ENCODE measurements around the gene FAM180A. TPM values are rescaled to one million over a fixed set of nuclear protein-coding genes. Genes with fewer than 3 reads are reported as not detected.

FAM180A gene
- total RNA-seq, 2 donors from 2014 or later = 0.45 to 1.1 TPM

DNA sequence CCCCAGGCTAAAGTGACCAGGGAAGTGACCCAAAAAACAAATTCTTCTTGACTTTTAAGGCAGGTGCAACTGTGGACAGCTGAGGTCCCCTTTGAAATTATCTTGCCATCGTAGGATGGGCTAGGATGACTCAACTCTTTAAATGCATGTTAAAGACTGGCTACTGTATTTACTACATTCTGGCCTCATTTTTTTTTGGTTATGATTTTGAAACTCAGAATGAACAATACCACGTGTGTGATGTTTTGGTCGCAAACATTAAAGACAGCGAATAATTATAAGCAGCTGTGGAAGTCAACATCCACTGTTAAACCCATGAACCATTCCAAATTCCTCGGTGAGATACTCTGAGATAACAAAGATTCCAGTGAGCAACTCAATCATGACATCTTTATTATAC is 19.4 kb downstream of the FAM180A start:
- TF ChIP-seq, protein P1, sequence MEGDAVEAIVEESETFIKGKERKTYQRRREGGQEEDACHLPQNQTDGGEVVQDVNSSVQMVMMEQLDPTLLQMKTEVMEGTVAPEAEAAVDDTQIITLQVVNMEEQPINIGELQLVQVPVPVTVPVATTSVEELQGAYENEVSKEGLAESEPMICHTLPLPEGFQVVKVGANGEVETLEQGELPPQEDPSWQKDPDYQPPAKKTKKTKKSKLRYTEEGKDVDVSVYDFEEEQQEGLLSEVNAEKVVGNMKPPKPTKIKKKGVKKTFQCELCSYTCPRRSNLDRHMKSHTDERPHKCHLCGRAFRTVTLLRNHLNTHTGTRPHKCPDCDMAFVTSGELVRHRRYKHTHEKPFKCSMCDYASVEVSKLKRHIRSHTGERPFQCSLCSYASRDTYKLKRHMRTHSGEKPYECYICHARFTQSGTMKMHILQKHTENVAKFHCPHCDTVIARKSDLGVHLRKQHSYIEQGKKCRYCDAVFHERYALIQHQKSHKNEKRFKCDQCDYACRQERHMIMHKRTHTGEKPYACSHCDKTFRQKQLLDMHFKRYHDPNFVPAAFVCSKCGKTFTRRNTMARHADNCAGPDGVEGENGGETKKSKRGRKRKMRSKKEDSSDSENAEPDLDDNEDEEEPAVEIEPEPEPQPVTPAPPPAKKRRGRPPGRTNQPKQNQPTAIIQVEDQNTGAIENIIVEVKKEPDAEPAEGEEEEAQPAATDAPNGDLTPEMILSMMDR (IDR thresholded peaks at IDR 0.05) = no peak
- intact Hi-C loops (cut with DNase I) = no loop called here
- H3K4me3 ChIP-seq = no peak overlapping the region
- H3K9me3 ChIP-seq = no peaks in the 10 kb centered on the region
- H3K27ac ChIP-seq = no peak overlapping the region
- no peaks in the 10 kb centered on the region for H3K27me3 ChIP-seq
- H3K4me1 ChIP-seq = no peaks in the 10 kb centered on the region
- H3K36me3 ChIP-seq = no peaks in the 10 kb centered on the region
- no peak overlapping the region for H3K9ac ChIP-seq (ENCODE audit: low read depth in 2 of 2, low read length in 2 of 2)
- DNase-seq = no peak

DNA sequence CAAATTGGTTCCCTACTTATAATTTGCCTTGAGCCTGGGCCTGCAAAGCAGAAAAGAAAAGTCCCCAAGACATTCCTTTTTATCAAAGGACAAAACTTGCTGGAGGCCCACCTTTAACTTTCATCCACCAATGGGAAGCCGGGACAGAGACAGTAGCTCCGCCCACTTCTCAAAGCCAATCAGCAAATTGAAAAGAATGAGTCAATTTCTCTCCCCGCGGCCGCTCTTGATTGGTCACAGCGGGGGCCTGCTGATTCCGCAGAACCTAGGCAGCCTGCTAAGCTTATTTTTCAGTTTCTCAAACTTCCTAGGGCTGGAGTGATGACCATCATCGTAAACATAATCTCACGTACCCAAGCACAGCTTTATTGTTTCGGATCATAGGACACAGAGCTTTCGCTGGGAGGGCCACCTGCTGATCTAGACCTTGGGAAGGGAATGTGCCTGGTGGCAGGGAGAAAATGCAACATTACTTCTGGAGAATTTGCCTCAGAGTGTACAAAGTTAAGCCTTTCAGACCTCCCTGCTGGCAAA is 20.4 kb downstream of the FAM180A start, which contains the start of gene SLC13A4:
TSS of gene SLC13A4 (minus strand) at position 51 of the 534 bp plus-strand sequence. CDS start 690 bp downstream, outside the sequence.
- intact Hi-C loops (cut with DNase I) = no loop called here
- Histone ChIP-seq H3K27me3 (no peaks in the 10 kb centered on the region), H3K4me1 (no peaks in the 10 kb centered on the region), H3K9ac (ENCODE audit: low read depth in 2 of 2, low read length in 2 of 2) (no peak within 1 kb of the TSS), H3K27ac (no peak within 1 kb of the TSS), H3K9me3 (no peaks in the 10 kb centered on the region), H3K36me3 (no peaks in the 10 kb centered on the region), H3K4me3 (no peak within 1 kb of the TSS)
- TF ChIP-seq, protein P1 (IDR thresholded peaks at IDR 0.05) = no peak
- no peak for DNase-seq

DNA sequence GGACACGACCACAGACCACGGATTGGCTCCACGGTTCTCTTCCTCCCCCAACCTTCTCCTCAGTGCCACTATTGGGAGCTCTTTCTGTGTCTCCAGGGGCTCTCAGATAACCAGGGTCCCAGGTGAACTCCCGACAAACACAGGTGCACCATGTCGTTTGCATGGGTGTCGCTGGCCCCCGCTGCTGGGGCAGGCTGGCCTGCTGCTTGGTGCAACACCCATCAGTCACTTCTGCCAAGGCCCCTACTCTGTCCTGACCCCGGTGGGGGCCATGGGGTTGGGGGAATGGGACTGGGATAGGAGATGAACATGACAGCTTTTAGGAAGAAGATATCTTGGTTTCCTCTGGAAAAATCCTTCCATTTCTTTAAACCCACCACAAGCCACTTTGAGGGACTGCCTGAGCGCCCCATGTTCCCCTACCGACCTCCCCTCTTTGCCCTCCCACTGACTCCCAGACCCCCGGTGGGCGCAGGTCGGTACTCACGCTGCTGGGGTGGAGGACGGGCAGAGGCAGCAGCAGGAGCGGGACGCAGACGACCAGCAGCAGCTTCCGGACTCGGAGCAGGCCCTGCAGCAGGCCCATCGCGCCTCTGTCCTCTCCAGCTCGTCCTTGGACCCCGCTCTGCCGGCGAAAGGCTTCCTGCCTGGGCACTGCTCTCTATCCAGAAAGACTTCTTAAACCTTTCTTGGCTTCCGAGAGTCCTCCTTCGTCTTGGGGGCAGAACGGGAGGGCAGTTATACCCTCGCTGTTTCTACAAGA is 21.5 kb downstream of the FAM180A start:
- intact Hi-C loops (cut with DNase I) = no loop called here
- H3K27me3 ChIP-seq = no peaks in the 10 kb centered on the region
- no peaks in the 10 kb centered on the region for H3K4me1 ChIP-seq
- H3K27ac ChIP-seq = no peak overlapping the region
- H3K4me3 ChIP-seq = no peak overlapping the region
- H3K9ac ChIP-seq (ENCODE audit: low read depth in 2 of 2, low read length in 2 of 2) = no peak overlapping the region
- no peaks in the 10 kb centered on the region for H3K36me3 ChIP-seq
- no peaks in the 10 kb centered on the region for H3K9me3 ChIP-seq
- TF ChIP-seq, protein P1 (IDR thresholded peaks at IDR 0.05) = no peak
- no peak for DNase-seq

DNA sequence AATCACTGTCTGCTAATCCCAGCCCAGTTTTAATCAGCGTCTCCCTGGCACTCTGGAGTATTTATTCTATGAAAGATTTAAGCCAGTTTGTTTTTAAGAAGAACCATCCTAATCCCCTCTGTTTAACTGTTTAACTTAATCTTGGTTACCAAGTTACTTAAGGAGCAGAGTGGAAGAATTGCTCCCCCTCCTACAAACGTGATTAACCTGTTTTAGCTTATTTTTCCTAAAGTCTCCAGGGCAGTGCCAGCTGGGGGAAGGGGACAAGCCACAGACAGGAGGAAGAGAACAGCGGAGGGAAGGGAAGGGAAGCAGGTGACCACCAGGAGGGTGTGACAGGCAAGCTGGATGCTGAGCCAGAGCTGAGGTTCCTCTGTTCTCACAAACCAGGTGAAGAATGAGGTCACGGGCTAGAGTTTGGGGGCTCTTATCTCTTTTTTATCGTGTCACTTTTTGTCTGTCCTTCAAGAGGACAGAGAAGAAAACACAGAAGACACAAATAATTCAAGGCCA is 22.3 kb downstream of the FAM180A start:
- Histone ChIP-seq H3K27ac (no peak overlapping the region), H3K27me3 (no peaks in the 10 kb centered on the region), H3K9ac (ENCODE audit: low read depth in 2 of 2, low read length in 2 of 2) (no peak overlapping the region), H3K36me3 (no peaks in the 10 kb centered on the region), H3K4me1 (no peaks in the 10 kb centered on the region), H3K9me3 (no peaks in the 10 kb centered on the region), H3K4me3 (no peak overlapping the region)
- TF ChIP-seq, protein P1 (IDR thresholded peaks at IDR 0.05) = no peak
- intact Hi-C loops (cut with DNase I) = no loop called here
- no peak for DNase-seq

DNA sequence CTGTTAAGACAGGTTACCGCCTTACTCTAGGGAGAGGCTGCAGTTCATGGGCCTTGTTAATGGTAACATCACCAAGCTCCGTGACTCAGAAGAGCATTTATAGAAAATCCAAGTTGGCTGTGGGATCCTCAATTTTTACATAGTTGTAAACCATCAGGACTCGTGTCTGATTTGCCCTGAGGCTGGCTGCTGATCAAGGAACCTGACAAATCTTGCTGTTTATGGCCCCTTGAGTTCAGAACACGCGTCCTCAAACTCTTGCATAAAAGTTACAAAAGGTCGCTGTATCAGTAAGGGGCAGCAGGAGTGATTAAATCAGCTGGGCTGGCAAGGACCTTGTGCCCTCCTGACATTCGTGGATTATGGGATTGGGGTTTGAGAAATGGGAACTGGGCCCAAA is 25.2 kb downstream of the FAM180A start:
- no peak for DNase-seq
- H3K9ac ChIP-seq (ENCODE audit: low read depth in 2 of 2, low read length in 2 of 2) = no peak overlapping the region
- no peak overlapping the region for H3K4me3 ChIP-seq
- H3K9me3 ChIP-seq = no peaks in the 10 kb centered on the region
- TF ChIP-seq, protein P1 (IDR thresholded peaks at IDR 0.05) = no peak
- H3K27ac ChIP-seq = no peak overlapping the region
- intact Hi-C loops (cut with DNase I) = no loop called here
- no peaks in the 10 kb centered on the region for H3K27me3 ChIP-seq
- no peaks in the 10 kb centered on the region for H3K36me3 ChIP-seq
- no peaks in the 10 kb centered on the region for H3K4me1 ChIP-seq
